Measurements from ENCODE around the gene SLC13A5. TPM values are rescaled to one million over a fixed set of nuclear protein-coding genes. Genes with fewer than 3 reads are reported as not detected.

The SLC13A5 gene
- total RNA-seq, 1 donor from 2014 or later: not detected

GRCh38 chr17:6684460-6684783 is 28.7 kb downstream of the SLC13A5 start:
- Histone ChIP-seq H3K9me3 (no peaks in the 10 kb centered on the region), H3K4me3 (no peak overlapping the region), H3K36me3 (no peaks in the 10 kb centered on the region), H3K4me1 (no peaks in the 10 kb centered on the region), H3K27me3 (no peaks in the 10 kb centered on the region), H3K27ac (no peak overlapping the region)
- DNase-seq (no peak), ATAC-seq (no peak)
- intact Hi-C loops (cut with DNase I): no loop called here
- no peak for TF ChIP-seq CTCF (IDR thresholded peaks at IDR 0.05)

- H3K9me3 ChIP-seq: no peaks in the 10 kb centered on the region
- no peak for TF ChIP-seq CTCF (IDR thresholded peaks at IDR 0.05)
Measured at GRCh38 chr17:6683730-6684459, 29.3 kb downstream of the SLC13A5 start.

GRCh38 chr17:6683081-6683684 is 30.0 kb downstream of the SLC13A5 start:
- Histone ChIP-seq H3K4me1 (no peaks in the 10 kb centered on the region), H3K27me3 (peaks cover 8% of the 10 kb centered on the region), H3K9me3 (no peaks in the 10 kb centered on the region), H3K36me3 (no peaks in the 10 kb centered on the region), H3K4me3 (no peak overlapping the region), H3K27ac (no peak overlapping the region)
- ATAC-seq: no peak
- intact Hi-C loops (cut with DNase I): no loop called here
- DNase-seq: no peak
- no peak for TF ChIP-seq CTCF (IDR thresholded peaks at IDR 0.05)

More at GRCh38 chr17:6683730-6684459, 29.3 kb downstream of the SLC13A5 start:
- no peak overlapping the region for H3K4me3 ChIP-seq
- H3K4me1 ChIP-seq: no peaks in the 10 kb centered on the region
- H3K36me3 ChIP-seq: no peaks in the 10 kb centered on the region
- intact Hi-C loops (cut with DNase I): no loop called here
- DNase-seq: no peak
- no peak for ATAC-seq
- no peak overlapping the region for H3K27ac ChIP-seq
- peaks cover under 1% of the 10 kb centered on the region for H3K27me3 ChIP-seq

- no peaks in the 10 kb centered on the region for H3K9me3 ChIP-seq
- ATAC-seq: no peak
- no peak for DNase-seq
- H3K27ac ChIP-seq: no peak overlapping the region
- no peak for TF ChIP-seq CTCF (IDR thresholded peaks at IDR 0.05)
- intact Hi-C loops (cut with DNase I): no loop called here
- no peaks in the 10 kb centered on the region for H3K36me3 ChIP-seq
- H3K4me3 ChIP-seq: no peak overlapping the region
- peaks cover 16% of the 10 kb centered on the region for H3K27me3 ChIP-seq
- H3K4me1 ChIP-seq: no peaks in the 10 kb centered on the region
Measured at GRCh38 chr17:6682339-6682738, 30.8 kb downstream of the SLC13A5 start.

GRCh38 chr17:6681671-6682070 is 31.5 kb downstream of the SLC13A5 start:
- Histone ChIP-seq H3K4me1 (no peaks in the 10 kb centered on the region), H3K4me3 (no peak overlapping the region), H3K27me3 (peaks cover 18% of the 10 kb centered on the region), H3K36me3 (no peaks in the 10 kb centered on the region), H3K27ac (no peak overlapping the region), H3K9me3 (no peaks in the 10 kb centered on the region)
- intact Hi-C loops (cut with DNase I): no loop called here
- ATAC-seq (no peak), DNase-seq (no peak)
- no peak for TF ChIP-seq CTCF (IDR thresholded peaks at IDR 0.05)

Measured in upper lobe of right lung (tissue), 1 donor.